IPS-18a (cell line): ENCODE measurements around the gene NTM.
"Not testable (repeated sequence)": the region's sequence is repeated elsewhere in the genome, so short reads cannot be mapped to it uniquely, and the experiment has no call there.

Source experiments
- H3K27ac ChIP-seq: one replicate; pipeline ENCODE4 v1.5.1; 2013; ENCODE audit warnings: low read length
- H3K27me3 ChIP-seq: one replicate; pipeline ENCODE4 v1.6.1; 2013; ENCODE audit warnings: mild to moderate bottlenecking, low read length; ENCODE audit not compliant: control insufficient read depth, insufficient read depth
- H3K36me3 ChIP-seq: one replicate; pipeline ENCODE4 v1.6.1; 2013; ENCODE audit warnings: low read depth, low read length; ENCODE audit not compliant: control insufficient read depth
- H3K4me1 ChIP-seq: one replicate; pipeline ENCODE4 v1.6.1; 2013; ENCODE audit warnings: low read depth, low read length; ENCODE audit not compliant: control insufficient read depth
- H3K4me3 ChIP-seq: one replicate; pipeline ENCODE4 v1.5.1; 2013; ENCODE audit warnings: low read length
- H3K9ac ChIP-seq: one replicate; pipeline ENCODE4 v1.6.1; 2013; ENCODE audit warnings: mild to moderate bottlenecking, low read length, moderate library complexity
- H3K9me3 ChIP-seq: one replicate; pipeline ENCODE4 v1.6.1; 2013; ENCODE audit warnings: low read depth, low read length; ENCODE audit not compliant: control insufficient read depth

The NTM gene

DNA sequence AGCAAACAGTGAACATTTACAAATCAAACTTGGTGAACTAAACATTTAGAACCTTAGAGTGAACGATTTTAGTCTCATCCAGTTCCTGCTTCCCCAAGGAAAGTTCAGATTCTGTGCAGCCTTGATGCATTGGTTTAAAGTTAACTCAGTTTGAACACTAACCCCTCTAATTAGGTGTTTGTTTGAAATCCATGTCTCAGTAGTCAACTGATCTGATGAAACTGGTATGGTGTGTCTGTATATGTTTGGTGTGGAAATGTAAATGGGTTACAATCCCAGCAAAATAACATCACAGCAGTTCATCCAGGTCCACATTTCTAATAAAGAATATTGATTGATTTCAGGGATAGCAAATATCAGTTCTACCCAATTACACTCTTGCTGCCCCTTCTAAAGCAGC lies 532.0 kb downstream of the NTM start:
- Histone ChIP-seq H3K27ac (no peak overlapping the region), H3K9me3 (no peaks in the 10 kb centered on the region), H3K9ac (no peak overlapping the region), H3K4me1 (peaks cover 16% of the 10 kb centered on the region), H3K27me3 (no peaks in the 10 kb centered on the region), H3K36me3 (no peaks in the 10 kb centered on the region), H3K4me3 (no peak overlapping the region)

DNA sequence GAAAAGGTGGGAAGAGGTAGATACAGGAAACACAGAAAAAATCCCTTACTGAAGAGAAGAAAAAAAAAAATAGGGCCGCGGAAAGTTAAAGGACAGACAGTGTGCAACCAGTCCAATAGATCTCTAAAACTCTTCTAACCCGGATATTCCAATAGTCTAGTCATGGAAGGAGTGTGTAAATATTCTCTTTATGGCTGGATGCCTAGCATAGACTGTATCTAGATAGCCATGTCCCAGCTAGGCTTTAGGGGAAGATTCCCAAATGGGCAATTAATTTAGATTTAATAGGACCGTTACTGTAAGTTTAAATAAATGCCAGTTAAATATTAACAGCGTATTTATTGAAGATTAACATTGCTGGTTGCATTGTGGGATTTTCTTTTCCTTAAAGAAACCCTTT lies 532.7 kb downstream of the NTM start:
- Histone ChIP-seq H3K27ac (no peak overlapping the region), H3K9ac (no peak overlapping the region), H3K36me3 (no peaks in the 10 kb centered on the region), H3K4me3 (no peak overlapping the region), H3K4me1 (peaks cover 16% of the 10 kb centered on the region), H3K9me3 (no peaks in the 10 kb centered on the region), H3K27me3 (no peaks in the 10 kb centered on the region)

- no peaks in the 10 kb centered on the region for H3K9me3 ChIP-seq
- H3K4me3 ChIP-seq: no peak overlapping the region
- H3K4me1 ChIP-seq: peaks cover 24% of the 10 kb centered on the region
- no peaks in the 10 kb centered on the region for H3K27me3 ChIP-seq
- no peak overlapping the region for H3K9ac ChIP-seq
- no peak overlapping the region for H3K27ac ChIP-seq
- no peaks in the 10 kb centered on the region for H3K36me3 ChIP-seq
Measured at GRCh38 chr11:131904756-131905155, 534.3 kb downstream of the NTM start.

- Histone ChIP-seq H3K4me3 (no peak overlapping the region), H3K36me3 (no peaks in the 10 kb centered on the region), H3K9ac (no peak overlapping the region), H3K27ac (no peak overlapping the region), H3K27me3 (no peaks in the 10 kb centered on the region), H3K9me3 (no peaks in the 10 kb centered on the region), H3K4me1 (peaks cover 28% of the 10 kb centered on the region)
Measured at GRCh38 chr11:131906963-131907362, 536.5 kb downstream of the NTM start.

- Histone ChIP-seq H3K36me3 (no peaks in the 10 kb centered on the region), H3K4me1 (peaks cover 28% of the 10 kb centered on the region), H3K27me3 (no peaks in the 10 kb centered on the region), H3K4me3 (no peak overlapping the region), H3K9ac (no peak overlapping the region), H3K27ac (no peak overlapping the region), H3K9me3 (no peaks in the 10 kb centered on the region)
Measured at GRCh38 chr11:131907371-131907770, 537.0 kb downstream of the NTM start.

DNA sequence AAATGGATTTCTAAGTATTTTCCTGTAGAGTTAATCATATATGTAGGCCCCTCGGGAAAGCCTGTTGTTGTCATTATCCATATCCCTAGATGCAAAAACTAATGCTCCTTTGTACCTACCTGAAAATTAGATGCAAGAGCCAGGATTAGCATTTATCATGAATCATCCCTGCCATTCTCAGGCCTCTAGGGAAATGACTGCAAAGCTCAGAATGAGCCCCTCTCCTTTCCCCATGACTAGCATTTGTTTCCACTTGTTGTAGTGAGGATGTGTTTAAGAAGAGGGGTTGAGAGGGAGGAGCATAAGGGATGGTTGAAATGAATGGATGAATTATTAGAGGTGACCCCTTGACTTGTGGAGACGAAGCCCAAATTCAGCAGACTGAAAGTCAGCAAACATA lies 537.9 kb downstream of the NTM start:
- Histone ChIP-seq H3K27ac (no peak overlapping the region), H3K4me3 (no peak overlapping the region), H3K27me3 (no peaks in the 10 kb centered on the region), H3K4me1 (peaks cover 28% of the 10 kb centered on the region), H3K9me3 (no peaks in the 10 kb centered on the region), H3K9ac (no peak overlapping the region), H3K36me3 (no peaks in the 10 kb centered on the region)

- Histone ChIP-seq H3K4me1 (peaks cover 18% of the 10 kb centered on the region), H3K36me3 (no peaks in the 10 kb centered on the region), H3K9ac (no peak overlapping the region), H3K27ac (no peak overlapping the region), H3K27me3 (no peaks in the 10 kb centered on the region), H3K4me3 (peak overlapping the region; percentile 58), H3K9me3 (no peaks in the 10 kb centered on the region)
Measured at GRCh38 chr11:131909426-131910177, 539.2 kb downstream of the NTM start.

- Histone ChIP-seq H3K9me3 (no peaks in the 10 kb centered on the region), H3K27me3 (no peaks in the 10 kb centered on the region), H3K9ac (no peak overlapping the region), H3K4me1 (peaks cover 14% of the 10 kb centered on the region), H3K36me3 (no peaks in the 10 kb centered on the region), H3K4me3 (peak overlapping the region; percentile 58), H3K27ac (no peak overlapping the region)
Measured at GRCh38 chr11:131910178-131910522, 539.7 kb downstream of the NTM start.

DNA sequence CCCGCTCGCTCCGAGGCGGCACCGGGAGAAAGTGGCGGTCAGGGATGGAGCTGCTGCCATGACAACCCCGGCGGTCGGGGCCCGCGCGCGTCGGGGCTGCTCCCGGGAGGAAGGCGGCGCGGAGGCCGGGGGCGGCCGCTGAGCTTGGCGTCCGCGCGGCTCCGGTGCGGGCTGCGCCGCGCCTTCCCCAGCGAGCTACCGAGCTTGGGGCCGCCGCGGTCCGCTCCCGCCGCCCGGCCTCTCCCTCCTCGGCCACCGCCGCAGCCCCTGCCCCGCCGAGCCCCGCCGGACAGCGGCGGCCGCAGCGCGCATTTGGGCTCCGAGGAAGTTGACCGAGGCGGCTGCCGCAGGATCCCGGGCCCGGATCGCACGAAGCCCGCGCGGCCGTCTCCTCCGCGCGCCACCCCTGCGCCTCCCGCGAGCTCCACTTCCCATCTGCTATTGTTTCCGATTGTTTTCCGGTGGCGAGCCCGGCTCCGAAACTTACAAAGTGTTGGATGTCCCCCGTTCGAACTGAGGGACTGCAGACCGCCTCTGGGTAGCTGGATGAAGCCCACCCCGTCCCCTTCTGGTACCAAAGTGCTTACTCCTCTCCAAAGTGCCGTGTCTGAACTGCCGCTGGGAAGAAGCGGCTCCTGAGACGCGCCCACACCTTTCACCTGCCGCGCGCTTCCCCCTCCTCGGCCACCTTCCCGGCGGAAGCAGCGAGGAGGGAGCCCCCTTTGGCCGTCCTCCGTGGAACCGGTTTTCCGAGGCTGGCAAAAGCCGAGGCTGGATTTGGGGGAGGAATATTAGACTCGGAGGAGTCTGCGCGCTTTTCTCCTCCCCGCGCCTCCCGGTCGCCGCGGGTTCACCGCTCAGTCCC lies 540.3 kb downstream of the NTM start:
- H3K36me3 ChIP-seq: no peaks in the 10 kb centered on the region
- H3K27ac ChIP-seq: no peak overlapping the region
- H3K4me1 ChIP-seq: peaks cover 12% of the 10 kb centered on the region
- peak overlapping the region; percentile 58 for H3K9ac ChIP-seq
- no peaks in the 10 kb centered on the region for H3K9me3 ChIP-seq
- no peaks in the 10 kb centered on the region for H3K27me3 ChIP-seq
- peak overlapping the region; percentile 82 for H3K4me3 ChIP-seq

- H3K9ac ChIP-seq: peak overlapping the region; percentile 58
- H3K4me1 ChIP-seq: peaks cover 12% of the 10 kb centered on the region
- not testable (repeated sequence) for H3K27me3 ChIP-seq, H3K9me3 ChIP-seq, H3K27ac ChIP-seq, H3K36me3 ChIP-seq
- H3K4me3 ChIP-seq: peak overlapping the region; percentile 82
Measured at GRCh38 chr11:131911388-131912032, 541.1 kb downstream of the NTM start.

DNA sequence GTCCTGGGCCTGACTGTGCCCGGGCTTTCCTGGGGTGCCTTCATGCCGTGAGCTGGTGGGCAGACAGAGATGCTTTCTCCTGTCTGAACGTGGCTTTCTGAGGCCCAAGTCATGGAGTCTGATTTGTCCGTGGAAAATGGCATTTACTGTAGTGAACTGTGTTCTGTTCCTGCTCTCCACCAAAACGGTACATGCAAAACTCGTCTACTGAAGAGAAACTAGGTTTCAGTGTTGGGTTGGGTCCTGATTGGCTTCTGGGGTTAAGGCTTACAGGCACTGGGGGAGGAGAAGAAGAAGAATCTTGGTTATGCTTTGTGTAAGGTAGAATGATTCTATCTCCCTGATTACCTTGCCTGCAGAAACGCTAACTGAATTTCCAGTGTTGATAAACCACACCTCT lies 541.7 kb downstream of the NTM start:
- H3K27ac ChIP-seq: no peak overlapping the region
- no peaks in the 10 kb centered on the region for H3K36me3 ChIP-seq
- H3K9ac ChIP-seq: no peak overlapping the region
- no peaks in the 10 kb centered on the region for H3K27me3 ChIP-seq
- no peaks in the 10 kb centered on the region for H3K9me3 ChIP-seq
- peaks cover 14% of the 10 kb centered on the region for H3K4me1 ChIP-seq
- H3K4me3 ChIP-seq: peak overlapping the region; percentile 82
